Activated T-cell treated with anti-CD3 and anti-CD28 coated beads, Interleukin-2, amount 50 U/mL, for 48 hours (primary cell): ENCODE results near the gene NPLOC4.

Experiments
- DNase-seq, 2 experiments: peaks; one replicate each; pipeline ENCODE4 v3.0.0-alpha.2; 2020

The NPLOC4 gene

GRCh38 chr17:81660441-81660840, 23.5 kb upstream of the NPLOC4 start:
- DNase-seq: no peak

GRCh38 chr17:81659038-81659437, 22.1 kb upstream of the NPLOC4 start:
- no peak for DNase-seq

DNA sequence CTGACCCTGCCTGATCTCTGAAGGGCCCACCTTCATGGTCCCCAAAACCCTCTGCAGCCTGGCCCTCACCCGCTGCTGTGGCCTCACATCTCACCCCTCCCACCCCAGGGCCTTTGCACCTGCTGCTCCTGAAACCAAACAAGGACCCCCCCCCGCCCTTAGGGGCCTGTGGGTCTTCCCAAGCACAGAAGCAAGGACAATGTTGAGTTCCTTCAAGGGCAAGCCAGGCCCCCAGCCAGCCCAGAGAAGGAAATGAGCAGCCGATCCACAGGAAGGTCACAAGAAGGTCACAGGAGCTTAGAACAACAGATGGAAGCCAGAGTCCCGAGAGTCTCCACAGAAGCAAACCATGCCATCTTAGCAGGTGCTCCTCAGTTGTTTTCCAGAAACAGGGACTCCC, 19.9 kb upstream of the NPLOC4 start:
- no peak for DNase-seq

GRCh38 chr17:81656118-81656743, 19.3 kb upstream of the NPLOC4 start, which contains the start of gene PDE6G:
Gene PDE6G, minus strand, starts transcription at chr17:81656542. Its CDS starts 3,237 bp downstream, at chr17:81653305.
- no peak for DNase-seq

- DNase-seq: no peak
Observed at GRCh38 chr17:81655378-81656117, 18.6 kb upstream of the NPLOC4 start.

- peak in 1 of 2 experiments; percentile 49 for DNase-seq
Observed at GRCh38 chr17:81652906-81653771, 16.2 kb upstream of the NPLOC4 start.

DNA sequence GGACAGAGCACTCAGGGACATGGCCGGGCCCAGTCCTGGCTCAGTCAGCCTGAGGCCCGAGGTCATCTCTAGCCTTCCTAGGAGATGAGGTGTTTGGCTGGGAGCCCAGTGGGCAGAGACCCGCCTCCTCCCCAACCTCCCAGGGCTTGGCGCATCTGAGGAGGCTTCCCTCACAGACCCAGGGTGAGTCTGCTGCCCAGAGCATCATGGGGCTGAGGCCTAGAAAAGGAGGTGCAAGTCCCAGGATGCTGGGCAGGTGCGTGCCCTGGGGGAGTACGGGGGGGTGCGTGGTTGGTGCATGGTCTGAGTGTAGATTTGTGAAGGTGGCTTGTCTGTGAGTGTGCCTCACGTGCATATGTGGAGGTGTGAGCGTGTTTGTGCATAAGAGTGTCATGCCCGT, 14.8 kb upstream of the NPLOC4 start:
- DNase-seq: no peak

- no peak for DNase-seq
Observed at GRCh38 chr17:81650951-81651350, 14.0 kb upstream of the NPLOC4 start.

- DNase-seq: no peak
Observed at GRCh38 chr17:81648707-81649085, 11.8 kb upstream of the NPLOC4 start.

- no peak for DNase-seq
Observed at GRCh38 chr17:81648013-81648706, 11.2 kb upstream of the NPLOC4 start.

DNA sequence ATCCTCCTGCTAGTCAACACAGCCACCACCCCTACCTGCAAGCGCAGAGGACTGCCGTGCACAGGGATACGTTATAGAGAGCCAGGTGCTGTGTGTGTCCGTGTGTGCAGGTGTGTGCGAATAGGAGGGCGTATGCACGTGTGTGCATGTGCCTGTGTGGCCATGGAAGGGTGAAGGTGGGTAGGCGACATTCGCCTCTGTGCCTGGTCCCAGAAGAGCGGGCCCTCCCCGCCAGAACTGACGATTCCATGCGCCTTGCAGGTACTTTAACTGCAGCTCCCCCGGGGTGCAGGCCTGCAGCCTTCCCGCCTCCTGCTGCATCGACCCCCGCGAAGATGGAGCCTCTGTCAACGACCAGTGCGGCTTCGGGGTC, 10.7 kb upstream of the NPLOC4 start:
- no peak for DNase-seq

GRCh38 chr17:81646869-81647600, 10.1 kb upstream of the NPLOC4 start:
- DNase-seq: no peak

DNA sequence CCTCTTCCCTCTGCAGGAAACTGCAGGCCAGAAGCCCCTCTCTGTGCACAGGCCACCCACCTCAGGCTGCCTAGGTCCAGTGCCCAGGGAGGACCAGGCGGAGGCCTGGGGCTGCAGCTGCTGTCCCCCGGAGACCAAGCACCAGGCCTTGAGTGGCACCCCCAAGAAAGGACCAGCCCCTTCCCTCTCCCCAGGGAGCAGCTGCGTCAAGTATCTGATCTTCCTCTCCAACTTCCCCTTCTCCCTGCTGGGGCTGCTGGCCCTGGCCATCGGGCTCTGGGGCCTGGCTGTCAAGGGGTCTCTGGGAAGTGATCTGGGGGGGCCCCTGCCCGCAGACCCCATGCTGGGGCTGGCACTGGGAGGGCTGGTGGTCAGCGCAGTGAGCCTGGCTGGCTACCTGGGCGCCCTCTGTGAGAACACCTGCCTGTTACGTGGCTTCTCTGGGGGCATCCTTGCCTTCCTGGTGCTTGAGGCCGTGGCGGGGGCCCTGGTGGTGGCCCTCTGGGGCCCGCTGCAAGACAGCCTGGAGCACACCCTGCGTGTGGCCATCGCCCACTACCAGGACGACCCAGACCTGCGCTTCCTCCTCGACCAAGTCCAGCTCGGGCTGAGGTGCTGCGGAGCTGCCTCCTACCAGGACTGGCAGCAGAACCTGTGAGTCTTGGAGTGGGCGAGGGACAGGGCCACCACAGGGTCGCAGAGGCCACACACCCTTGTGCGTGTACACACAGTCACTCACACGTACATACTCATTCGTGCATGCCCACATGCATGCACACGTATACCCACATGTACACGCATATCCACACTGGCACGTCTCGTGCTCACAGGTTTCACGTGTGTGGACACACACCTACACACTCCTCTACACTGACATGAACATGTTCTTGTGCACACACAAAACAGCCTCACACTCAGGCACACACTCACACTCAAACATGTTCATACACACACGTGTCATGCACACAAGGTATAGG, 8.4 kb upstream of the NPLOC4 start:
- DNase-seq: no peak

- no peak for DNase-seq
Observed at GRCh38 chr17:81644496-81644895, 7.6 kb upstream of the NPLOC4 start.

DNA sequence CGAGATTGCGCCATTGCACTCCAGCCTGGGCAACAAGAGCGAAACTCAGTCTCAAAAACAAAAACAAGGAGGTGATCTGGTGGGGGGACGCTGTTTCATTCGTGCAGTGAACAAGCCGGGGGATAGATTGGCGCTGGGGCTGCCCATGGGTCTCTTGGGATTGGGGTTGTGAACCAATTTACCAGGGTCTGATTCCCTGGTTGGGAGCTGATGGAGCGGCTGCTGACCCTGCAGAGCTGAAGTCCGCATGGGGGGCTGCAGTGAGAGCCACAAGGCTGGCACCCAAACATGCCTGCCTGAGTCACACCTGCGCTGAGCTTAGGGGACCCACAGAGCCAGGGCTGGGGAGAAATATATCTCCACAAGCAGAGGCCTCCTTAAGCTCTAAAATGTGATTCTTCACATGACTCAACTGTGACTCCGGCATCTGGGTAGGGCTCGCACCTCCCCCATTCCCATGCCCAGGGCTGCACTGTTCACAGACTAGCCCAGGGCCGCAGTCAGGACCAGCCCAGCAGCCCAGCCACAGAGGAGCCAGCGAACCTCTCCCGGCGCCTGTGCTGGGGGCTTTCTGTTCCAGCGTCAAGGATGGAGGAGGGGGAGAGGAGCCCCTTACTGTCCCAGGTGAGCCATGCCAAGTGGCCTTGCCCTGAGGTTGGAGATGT, 5.0 kb upstream of the NPLOC4 start:
- DNase-seq: no peak

DNA sequence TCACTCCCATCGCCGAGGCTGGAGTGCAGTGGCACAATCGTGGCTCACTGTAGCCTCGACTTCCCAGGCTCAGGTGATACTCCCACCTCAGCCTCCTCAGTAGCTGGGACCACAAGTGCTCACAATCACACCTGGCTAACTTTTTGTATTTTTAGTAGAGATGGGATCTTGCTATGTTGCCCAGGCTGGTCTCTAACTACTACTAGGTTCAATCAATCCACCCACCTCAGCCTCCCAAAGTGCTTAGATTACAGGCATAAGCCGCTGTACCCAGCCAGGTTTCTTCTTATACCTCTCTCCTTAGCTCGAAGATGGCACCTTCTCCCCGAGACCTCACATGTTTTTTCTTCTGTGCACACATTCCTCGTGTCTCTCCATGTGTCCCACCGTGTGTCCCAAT, 3.1 kb upstream of the NPLOC4 start:
- DNase-seq: no peak

GRCh38 chr17:81638683-81639082, 1.8 kb upstream of the NPLOC4 start:
- no peak for DNase-seq

DNA sequence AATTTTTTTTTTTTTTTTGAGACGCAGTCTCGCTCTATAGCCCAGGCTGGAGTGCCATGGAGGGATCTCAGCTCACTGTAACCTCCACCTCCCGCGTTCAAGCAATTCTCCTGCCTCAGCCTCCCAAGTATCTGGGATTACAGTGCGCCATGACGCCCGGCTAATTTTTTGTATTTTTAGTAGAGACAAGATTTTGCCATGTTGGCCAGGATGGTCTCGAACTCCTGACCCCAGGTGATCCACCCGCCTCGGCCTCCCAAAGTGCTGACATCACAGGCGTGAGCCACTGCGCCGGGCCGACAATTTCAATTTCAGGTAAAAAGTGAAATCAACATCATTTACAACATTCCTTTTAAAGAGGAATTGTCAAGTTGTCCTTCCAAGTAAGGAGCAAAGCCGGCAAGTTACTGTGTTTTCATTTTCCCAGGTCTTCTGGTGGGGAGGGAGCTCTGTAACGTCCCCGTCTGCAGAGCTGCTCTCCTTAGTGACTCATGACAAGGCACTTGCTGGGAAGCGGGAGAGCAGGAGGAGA, 873 bp downstream of the NPLOC4 start:
- DNase-seq: no peak

GRCh38 chr17:81635431-81635830, 1.5 kb downstream of the NPLOC4 start:
- no peak for DNase-seq

- DNase-seq: no peak
Observed at GRCh38 chr17:81631482-81631881, 5.4 kb downstream of the NPLOC4 start.
